ENCODE results near the gene EPHB1. TPM values are rescaled to one million over a fixed set of nuclear protein-coding genes. Genes with fewer than 3 reads are reported as not detected.

The EPHB1 gene
- total RNA-seq (not detected), polyA plus RNA-seq (not detected), total RNA-seq (0 to 0.09 (median 0) reads per million in 6 experiments)

DNA sequence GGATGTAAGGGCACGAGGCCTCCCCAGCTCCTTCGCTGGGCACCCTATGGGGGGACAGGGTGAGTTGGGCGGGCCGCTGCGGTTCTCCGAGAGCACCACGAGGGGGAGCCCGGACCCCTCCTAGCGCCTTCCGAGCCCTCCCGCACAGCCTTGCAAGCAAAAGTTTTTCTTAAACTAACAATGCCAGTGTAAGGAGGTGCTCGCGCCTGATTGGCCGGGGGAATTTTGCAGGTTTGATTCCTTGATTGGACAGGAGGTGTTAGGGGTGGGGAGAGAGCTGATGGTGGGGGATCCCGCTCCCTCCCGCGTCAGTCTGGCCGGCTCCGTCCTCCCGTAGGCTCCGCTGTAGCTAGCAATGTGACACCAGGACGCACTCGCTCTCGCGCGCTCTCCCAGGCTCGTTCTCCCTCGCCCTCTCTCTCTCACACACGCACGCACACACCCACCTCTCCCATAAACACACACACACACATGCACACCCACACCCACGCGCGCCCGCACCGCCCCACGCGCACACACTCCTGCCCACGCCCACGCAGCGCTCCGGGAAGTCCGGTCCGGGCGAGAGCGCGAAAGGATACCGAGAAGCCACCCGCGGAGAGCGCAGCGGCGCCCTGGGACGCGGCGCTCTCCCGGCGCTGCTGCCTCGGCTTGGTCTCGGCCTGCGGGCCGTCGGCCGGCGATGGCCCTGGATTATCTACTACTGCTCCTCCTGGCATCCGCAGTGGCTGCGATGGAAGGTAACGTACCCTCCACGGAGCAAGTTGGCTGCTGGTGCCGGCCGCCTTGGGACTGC, at the start of gene EPHB1:
Gene EPHB1 (plus strand): TSS at position 311 of the 796 bp plus-strand sequence.
- Mint-ChIP-seq H3K4me3 (peak within 1 kb of the TSS; percentile 74 to 88 (median 84)), H3K9me3 (no peaks in the 10 kb centered on the region), H3K4me1 (peaks cover 6 to 13% (median 10%) of the 10 kb centered on the region in 4 donors), H3K27ac (no peak within 1 kb of the TSS), H3K27me3 (peaks cover 17 to 72% (median 50%) of the 10 kb centered on the region in 5 donors), H3K36me3 (no peaks in the 10 kb centered on the region)
- DNase-seq, result peak in 8 of 10 donors; percentile 2 to 43 (median 21)
- POLR2A ChIA-PET, result no interaction called here
- peak; percentile 50 to 57 for ATAC-seq

DNA sequence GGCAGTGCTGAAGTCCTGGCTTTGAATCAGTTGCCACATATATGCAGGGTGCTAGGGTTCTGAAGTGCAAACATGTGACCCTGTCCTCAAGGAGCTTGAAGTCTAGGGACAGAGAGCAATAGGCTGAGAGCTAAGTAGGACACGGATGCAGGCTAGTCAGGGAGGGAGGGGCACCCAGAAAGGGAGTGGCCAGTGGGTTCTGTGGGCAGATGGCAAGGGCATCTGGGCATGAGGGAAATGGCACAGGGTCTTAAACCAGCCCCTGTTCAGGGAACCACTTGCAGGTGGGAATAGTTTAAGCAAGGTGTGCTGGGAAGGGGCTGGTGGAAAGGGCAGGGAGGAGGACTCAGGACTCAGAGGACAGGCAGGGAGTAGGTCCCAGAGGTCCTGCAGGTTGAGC, 46.4 kb upstream of the EPHB1 start:
- Mint-ChIP-seq H3K4me3 (no peak overlapping the region), H3K27me3 (peaks cover 0 to 10% (median 4%) of the 10 kb centered on the region in 5 donors), H3K4me1 (no peaks in the 10 kb centered on the region), H3K9me3 (peaks cover 0 to 10% (median 0%) of the 10 kb centered on the region in 9 donors), H3K36me3 (no peaks in the 10 kb centered on the region), H3K27ac (no peak overlapping the region)
- ATAC-seq (no peak), DNase-seq (no peak)
- POLR2A ChIA-PET, result no interaction called here

DNA sequence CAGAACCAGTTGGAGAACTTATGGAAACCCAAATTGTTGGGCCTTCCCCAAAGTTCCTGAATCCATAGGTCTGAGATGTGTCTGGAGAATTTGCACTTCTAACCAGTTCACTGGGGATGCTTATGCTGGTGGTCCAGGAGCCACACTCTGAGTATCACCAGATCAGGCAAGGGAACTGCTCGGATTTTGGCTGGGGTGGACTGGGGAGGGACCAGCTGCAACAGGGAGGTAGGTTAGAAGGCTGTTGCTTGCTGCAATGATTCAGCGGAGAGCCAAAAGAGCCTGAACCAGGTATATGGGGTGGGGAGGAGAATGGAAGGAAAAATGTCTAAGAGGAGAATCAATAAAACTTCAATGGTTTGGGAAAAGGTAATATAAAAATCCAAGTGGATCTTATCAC, 45.9 kb upstream of the EPHB1 start:
- peaks cover 0 to 10% (median 4%) of the 10 kb centered on the region in 5 donors for H3K27me3 Mint-ChIP-seq
- no peaks in the 10 kb centered on the region for H3K36me3 Mint-ChIP-seq
- H3K4me1 Mint-ChIP-seq, result no peaks in the 10 kb centered on the region
- H3K9me3 Mint-ChIP-seq, result peaks cover 0 to 10% (median 0%) of the 10 kb centered on the region in 9 donors
- POLR2A ChIA-PET, result no interaction called here
- H3K4me3 Mint-ChIP-seq, result no peak overlapping the region
- H3K27ac Mint-ChIP-seq, result no peak overlapping the region
- ATAC-seq (no peak), DNase-seq (no peak)

DNA sequence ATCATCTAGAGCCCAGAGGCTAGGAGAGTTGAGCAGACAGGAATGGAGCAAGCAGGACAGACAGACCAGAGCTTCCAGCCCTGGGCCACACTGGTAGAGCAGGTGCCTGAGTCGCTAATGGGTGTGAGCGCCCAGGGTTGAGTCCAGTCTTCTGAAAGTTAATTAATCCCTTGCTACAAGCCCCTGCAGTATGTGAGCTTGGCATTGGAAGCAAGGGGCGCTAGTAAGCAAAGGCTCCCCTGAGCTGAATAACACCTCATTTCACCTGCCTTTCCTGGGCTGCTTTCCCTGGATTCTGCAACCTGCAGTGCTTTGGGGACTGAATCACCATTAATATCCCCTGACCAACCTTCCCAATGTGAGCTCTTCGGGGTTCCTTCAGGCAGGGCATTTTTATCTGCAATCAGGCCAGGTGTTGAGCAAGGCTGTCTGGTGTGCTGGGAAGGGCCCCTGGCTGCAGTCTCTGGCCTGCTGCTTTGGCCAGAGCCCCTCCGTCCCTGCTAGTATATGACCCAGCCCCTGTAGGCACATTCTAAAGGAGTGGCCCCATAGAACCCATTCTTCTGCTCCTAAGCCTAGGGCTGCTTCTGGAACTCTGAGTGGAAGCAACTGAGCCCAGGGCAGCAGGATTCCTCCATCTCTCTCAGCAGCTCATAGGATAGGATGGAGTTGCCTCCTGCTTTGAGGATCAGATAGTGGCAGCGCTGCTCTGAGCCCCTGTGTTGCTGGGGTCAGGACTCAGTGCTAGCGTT, 45.1 kb upstream of the EPHB1 start:
- Mint-ChIP-seq H3K4me3 (no peak overlapping the region), H3K27me3 (peaks cover 0 to 10% (median 4%) of the 10 kb centered on the region in 5 donors), H3K36me3 (no peaks in the 10 kb centered on the region), H3K4me1 (no peaks in the 10 kb centered on the region), H3K27ac (no peak overlapping the region), H3K9me3 (peaks cover 0 to 7% (median 0%) of the 10 kb centered on the region in 9 donors)
- DNase-seq, result no peak
- no peak for ATAC-seq
- POLR2A ChIA-PET, result no interaction called here

DNA sequence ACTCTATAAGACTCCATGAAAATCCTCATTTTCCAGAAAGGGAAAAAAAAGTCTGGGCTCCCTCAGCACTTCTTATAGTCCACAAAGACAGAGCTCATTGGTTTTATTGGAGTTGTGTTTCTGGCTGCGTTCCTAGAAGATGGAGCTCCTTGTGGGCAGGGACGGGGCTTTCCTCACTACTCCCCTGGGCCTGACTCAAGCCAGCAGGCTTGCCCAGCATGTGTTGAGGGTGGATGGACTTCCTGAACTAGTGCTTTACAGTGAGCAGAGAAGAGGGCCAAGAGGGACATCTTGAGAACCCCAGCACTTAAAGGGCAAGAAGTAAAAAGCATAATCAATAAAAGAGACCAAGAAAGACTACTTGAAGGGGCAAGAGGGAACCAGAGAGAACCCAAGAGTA, 43.2 kb upstream of the EPHB1 start:
- H3K9me3 Mint-ChIP-seq, result peaks cover 0 to 4% (median 0%) of the 10 kb centered on the region in 9 donors
- no peak overlapping the region for H3K27ac Mint-ChIP-seq
- ATAC-seq, result no peak
- H3K4me1 Mint-ChIP-seq, result no peaks in the 10 kb centered on the region
- H3K36me3 Mint-ChIP-seq, result no peaks in the 10 kb centered on the region
- no peak for DNase-seq
- H3K27me3 Mint-ChIP-seq, result peaks cover 0 to 11% (median 4%) of the 10 kb centered on the region in 5 donors
- H3K4me3 Mint-ChIP-seq, result no peak overlapping the region
- POLR2A ChIA-PET, result no interaction called here

DNA sequence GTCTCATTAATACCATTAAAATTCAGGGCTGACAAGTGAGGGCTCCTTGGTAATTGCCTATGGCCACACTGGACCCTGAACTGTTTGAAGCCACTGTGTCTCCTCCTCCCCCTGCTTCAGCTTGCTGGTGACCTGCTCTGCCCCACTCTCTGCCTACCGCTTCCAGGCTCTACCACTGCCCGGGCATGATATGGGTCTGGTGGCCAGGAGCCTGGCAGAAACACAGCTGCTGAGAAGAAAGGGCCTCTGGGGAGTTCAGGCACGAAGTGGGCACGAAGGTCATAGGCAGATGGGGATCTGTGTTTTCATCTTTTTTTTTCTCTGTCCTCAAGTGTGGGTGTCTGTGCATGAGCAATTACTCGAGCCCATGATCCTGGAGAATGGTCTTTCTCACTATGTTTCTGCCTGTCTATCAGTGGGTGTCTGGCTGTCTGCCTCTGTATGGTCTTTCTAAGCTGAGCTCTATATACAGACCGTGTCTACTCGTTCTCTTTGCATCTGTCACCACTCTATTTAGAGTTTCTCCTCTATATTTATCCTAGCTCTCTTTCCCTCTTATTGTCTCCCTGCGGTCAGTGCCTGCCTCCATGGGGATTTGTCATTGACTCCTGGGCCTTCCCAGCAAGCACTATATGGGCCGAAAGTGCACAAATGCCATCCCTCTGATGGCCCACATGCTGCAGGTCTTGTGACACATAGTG, 42.1 kb upstream of the EPHB1 start:
- H3K4me1 Mint-ChIP-seq, result no peaks in the 10 kb centered on the region
- no peak overlapping the region for H3K27ac Mint-ChIP-seq
- ATAC-seq, result no peak
- no peak overlapping the region for H3K4me3 Mint-ChIP-seq
- peaks cover 0 to 4% (median 0%) of the 10 kb centered on the region in 9 donors for H3K9me3 Mint-ChIP-seq
- peaks cover 0 to 10% (median 7%) of the 10 kb centered on the region in 5 donors for H3K27me3 Mint-ChIP-seq
- DNase-seq, result no peak
- H3K36me3 Mint-ChIP-seq, result no peaks in the 10 kb centered on the region
- POLR2A ChIA-PET, result no interaction called here

DNA sequence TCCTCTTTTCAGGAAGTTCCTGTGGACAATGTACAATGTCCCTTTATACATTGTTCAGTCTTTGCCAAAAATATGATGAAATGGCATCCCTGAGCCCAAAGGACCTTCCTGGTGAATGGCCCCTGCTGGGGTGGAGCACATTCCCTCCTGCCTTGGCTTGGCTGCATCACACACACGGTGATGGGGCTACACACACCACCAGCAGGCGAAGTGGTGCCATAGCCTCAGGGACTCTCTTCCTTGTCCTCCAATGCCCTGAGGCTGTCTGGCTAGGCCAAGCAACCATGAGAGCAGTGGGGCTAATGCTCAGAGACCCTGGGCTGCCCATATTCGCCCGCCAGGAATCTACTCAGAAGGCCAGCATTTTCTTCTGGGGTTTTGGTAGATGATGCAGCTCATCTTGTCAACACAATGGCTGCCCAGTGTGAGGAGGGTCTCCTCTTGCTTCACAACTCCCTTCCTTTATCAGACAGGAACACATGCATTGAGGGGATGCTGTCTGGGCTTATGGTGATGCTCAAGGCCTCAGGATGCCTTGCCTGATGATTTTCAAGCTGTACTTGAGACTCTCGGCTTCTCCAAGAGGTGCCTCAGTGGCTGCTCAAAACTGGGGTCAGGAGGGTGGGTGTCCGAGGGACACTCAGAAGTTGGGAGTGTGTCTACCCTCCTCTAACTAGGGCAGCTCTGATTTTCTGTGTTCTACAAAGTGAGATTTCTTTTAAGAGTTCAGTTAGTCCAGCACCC, 40.9 kb upstream of the EPHB1 start:
- no peaks in the 10 kb centered on the region for H3K36me3 Mint-ChIP-seq
- no peak for ATAC-seq
- no peak overlapping the region for H3K4me3 Mint-ChIP-seq
- H3K9me3 Mint-ChIP-seq, result no peaks in the 10 kb centered on the region
- peaks cover 0 to 10% (median 2%) of the 10 kb centered on the region in 5 donors for H3K27me3 Mint-ChIP-seq
- H3K27ac Mint-ChIP-seq, result no peak overlapping the region
- no peaks in the 10 kb centered on the region for H3K4me1 Mint-ChIP-seq
- POLR2A ChIA-PET, result no interaction called here
- DNase-seq, result no peak

DNA sequence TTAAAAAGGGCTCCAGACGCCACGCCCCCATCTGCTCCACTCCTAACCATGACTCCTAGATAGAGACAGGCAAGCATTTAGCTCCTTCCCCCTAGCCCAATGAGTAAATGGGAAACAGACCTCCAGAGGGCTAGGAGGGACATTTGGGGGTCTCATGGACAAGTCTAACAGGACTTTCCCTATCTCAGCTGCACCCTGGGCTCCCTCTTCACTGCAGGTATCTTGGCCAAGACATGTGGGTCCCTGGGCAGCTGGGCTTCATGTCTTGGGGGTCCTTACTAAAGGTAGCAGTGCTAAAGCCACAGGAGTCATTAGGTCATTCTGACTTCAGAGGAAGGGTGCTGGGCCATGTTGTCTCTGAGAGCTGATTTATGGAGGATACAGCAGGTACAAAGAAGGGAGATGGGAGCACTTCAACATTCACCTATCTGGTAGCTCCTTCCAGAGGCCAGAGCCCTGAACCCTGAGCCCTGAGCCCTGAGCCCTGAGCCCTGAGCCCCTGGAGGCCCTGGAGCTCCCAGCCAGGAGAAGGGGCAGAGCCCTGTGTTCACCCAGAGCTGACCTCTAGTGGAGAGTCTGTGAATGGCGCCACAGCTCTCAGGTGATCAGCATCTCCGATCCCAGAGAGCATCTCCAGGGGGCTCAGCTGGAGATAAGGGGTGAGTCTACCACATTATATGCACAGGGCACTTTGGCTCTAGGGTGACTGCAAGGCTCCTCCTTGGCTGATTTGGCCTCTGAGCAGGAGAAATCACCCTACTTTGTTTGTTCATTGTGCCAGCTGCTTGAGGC, 40.1 kb upstream of the EPHB1 start:
- Mint-ChIP-seq H3K36me3 (no peaks in the 10 kb centered on the region), H3K4me1 (no peaks in the 10 kb centered on the region)
- no peak for ATAC-seq

DNA sequence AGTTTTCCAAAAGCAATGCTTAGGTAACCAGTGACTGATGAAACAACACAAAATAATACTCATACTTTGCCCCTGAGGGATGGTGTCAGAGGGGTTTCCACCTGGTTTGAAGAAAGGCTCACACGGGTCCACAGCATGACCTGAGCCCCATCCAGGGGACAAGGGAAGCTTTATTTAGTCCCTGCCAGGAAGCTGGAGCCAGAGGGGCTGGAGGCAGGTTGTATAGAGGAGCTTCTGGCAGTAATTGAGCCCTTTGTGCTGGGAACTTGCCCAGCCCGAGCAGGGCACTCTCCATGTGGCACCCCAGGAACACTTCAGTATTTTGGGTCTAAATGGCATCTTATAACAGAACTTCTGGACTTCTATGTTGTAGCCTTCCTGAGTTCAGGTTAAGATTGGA, 39.2 kb upstream of the EPHB1 start:
- Mint-ChIP-seq H3K36me3 (no peaks in the 10 kb centered on the region), H3K27me3 (peaks cover 0 to 10% (median 0%) of the 10 kb centered on the region in 5 donors), H3K27ac (no peak overlapping the region), H3K4me3 (no peak overlapping the region), H3K4me1 (no peaks in the 10 kb centered on the region), H3K9me3 (no peaks in the 10 kb centered on the region)
- DNase-seq (no peak), ATAC-seq (no peak)
- POLR2A ChIA-PET, result no interaction called here

More for the DNA sequence above, 40.1 kb upstream of the EPHB1 start:
- Mint-ChIP-seq H3K4me3 (no peak overlapping the region), H3K9me3 (no peaks in the 10 kb centered on the region), H3K27ac (no peak overlapping the region), H3K27me3 (peaks cover 0 to 10% (median 0%) of the 10 kb centered on the region in 5 donors)
- POLR2A ChIA-PET, result no interaction called here
- DNase-seq, result no peak

DNA sequence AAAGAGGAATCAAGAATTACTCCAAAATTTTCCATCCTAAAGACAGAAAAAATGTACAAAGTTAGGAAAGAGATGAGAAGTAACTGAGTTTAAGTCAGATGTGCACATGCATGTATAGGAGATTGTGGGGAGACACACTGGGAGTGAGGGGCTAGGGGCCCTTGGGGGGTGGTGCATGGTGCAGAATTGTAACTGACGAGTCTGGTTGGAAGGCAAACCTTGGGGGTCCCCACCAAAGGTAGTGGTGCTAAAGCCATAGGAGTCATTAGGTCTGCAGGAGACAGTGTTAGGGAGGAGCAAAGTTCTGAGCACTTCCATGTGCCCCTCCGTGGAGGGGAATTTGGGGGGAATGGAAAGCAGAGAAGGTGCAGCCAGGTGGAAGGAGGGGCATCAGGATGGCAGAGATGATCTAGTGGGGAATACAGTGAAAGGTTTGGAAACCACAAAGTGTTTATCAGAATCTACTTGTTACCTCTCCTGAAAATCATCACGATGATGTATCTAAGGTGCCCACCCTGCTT, 37.5 kb upstream of the EPHB1 start:
- Mint-ChIP-seq H3K9me3 (no peaks in the 10 kb centered on the region), H3K4me1 (no peaks in the 10 kb centered on the region), H3K27me3 (peaks cover 0 to 11% (median 0%) of the 10 kb centered on the region in 5 donors), H3K27ac (no peak overlapping the region), H3K36me3 (no peaks in the 10 kb centered on the region), H3K4me3 (no peak overlapping the region)
- POLR2A ChIA-PET, result no interaction called here
- ATAC-seq (no peak), DNase-seq (no peak)

DNA sequence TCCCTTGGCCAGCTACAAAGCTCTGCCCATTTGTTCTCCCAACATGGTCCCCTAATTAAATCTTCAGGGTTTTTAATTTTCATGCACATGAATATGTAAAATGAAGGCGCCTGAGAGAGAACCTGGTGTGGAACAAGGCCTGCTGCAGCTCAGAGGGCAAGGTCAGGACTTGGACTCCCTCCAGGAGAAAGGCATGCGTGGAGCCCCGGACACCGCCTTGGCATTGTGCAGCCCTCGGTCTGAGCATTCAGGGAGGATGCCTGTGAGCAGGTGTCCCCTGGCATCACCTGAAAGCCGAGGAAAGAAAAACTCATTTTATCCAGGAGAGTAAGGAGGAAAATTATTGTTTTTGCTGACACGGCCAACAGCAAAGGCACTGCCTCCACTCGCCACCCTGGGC, 33.8 kb upstream of the EPHB1 start:
- DNase-seq (no peak), ATAC-seq (no peak)
- POLR2A ChIA-PET, result no interaction called here
- Mint-ChIP-seq H3K36me3 (no peaks in the 10 kb centered on the region), H3K27me3 (peaks cover 0 to 17% (median 0%) of the 10 kb centered on the region in 5 donors), H3K4me3 (no peak overlapping the region), H3K27ac (no peak overlapping the region), H3K9me3 (no peaks in the 10 kb centered on the region), H3K4me1 (no peaks in the 10 kb centered on the region)

DNA sequence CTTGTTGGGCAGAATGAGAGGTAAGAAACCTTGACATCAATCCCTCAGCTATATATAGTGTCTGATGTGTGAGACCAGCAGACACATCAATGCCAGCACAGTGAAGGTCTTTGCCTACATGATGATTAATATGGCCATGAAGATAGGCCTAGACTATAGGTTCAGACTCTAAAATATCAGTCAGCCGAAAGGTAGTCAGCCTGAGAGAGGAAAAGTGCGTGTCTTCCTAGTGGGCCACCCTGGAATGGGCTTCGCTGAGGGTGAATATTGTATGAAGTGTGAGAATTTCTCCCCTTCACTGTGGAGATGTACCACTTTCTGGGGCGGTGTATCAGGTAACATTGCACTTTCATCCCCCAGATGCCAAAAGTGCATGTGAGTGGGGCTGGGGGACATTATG, 33.0 kb upstream of the EPHB1 start:
- ATAC-seq (no peak), DNase-seq (no peak)
- H3K27ac Mint-ChIP-seq, result no peak overlapping the region
- no peaks in the 10 kb centered on the region for H3K4me1 Mint-ChIP-seq
- no peak overlapping the region for H3K4me3 Mint-ChIP-seq
- POLR2A ChIA-PET, result no interaction called here
- H3K27me3 Mint-ChIP-seq, result peaks cover 0 to 20% (median 0%) of the 10 kb centered on the region in 5 donors
- no peaks in the 10 kb centered on the region for H3K36me3 Mint-ChIP-seq
- H3K9me3 Mint-ChIP-seq, result no peaks in the 10 kb centered on the region

All from naive thymus-derived CD8-positive, alpha-beta T cell (primary cell).